Measurements from ENCODE around the gene ANKS1B. TPM values are rescaled to one million over a fixed set of nuclear protein-coding genes. Genes with fewer than 3 reads are reported as not detected.

Gene ANKS1B
- total RNA-seq, 3 donors from 2014 or later (not counting 1 experiment from before 2014, with no cell fraction given), result not detected

GRCh38 chr12:99745895-99746294 lies 238.8 kb downstream of the ANKS1B start:
- TF ChIP-seq CTCF (IDR thresholded peaks at IDR 0.05), result no peak

GRCh38 chr12:99745121-99745520 lies 239.6 kb downstream of the ANKS1B start:
- Mint-ChIP-seq H3K27ac (no peak overlapping the region), H3K4me1 (no peaks in the 10 kb centered on the region), H3K27me3 (ENCODE audit: low read depth in 2 of 2) (no peaks in the 10 kb centered on the region), H3K36me3 (no peaks in the 10 kb centered on the region), H3K4me3 (no peak overlapping the region), H3K9me3 (peaks cover 2 to 3% of the 10 kb centered on the region in 2 donors)
- H3K36me3 ChIP-seq (ENCODE audit: control insufficient read depth, insufficient read depth, low read length), result no peaks in the 10 kb centered on the region
- TF ChIP-seq CTCF (IDR thresholded peaks at IDR 0.05), result no peak
- no peak overlapping the region for H3K27ac ChIP-seq (ENCODE audit: low read length)
- H3K9me3 ChIP-seq (ENCODE audit: control insufficient read depth, insufficient read depth, low read length), result no peaks in the 10 kb centered on the region
- H3K27me3 ChIP-seq (ENCODE audit: control insufficient read depth, insufficient read depth, low read length), result no peaks in the 10 kb centered on the region
- H3K4me3 ChIP-seq (ENCODE audit: low read length), result no peak overlapping the region
- no peaks in the 10 kb centered on the region for H3K4me1 ChIP-seq (ENCODE audit: control insufficient read depth, insufficient read depth, low read length)
- no CpG with 5 or more reads among the region's 1 CpG for WGBS (ENCODE audit: insufficient coverage)
- DNase-seq, result no peak
- intact Hi-C loops (cut with micrococcal nuclease), result no loop called here
- ATAC-seq, result no peak

More at GRCh38 chr12:99745895-99746294, 238.8 kb downstream of the ANKS1B start:
- DNase-seq (no peak), ATAC-seq (no peak)
- Mint-ChIP-seq H3K4me1 (no peaks in the 10 kb centered on the region), H3K36me3 (no peaks in the 10 kb centered on the region), H3K9me3 (peaks cover 2 to 3% of the 10 kb centered on the region in 2 donors), H3K27ac (no peak overlapping the region), H3K27me3 (ENCODE audit: low read depth in 2 of 2) (no peaks in the 10 kb centered on the region), H3K4me3 (no peak overlapping the region)
- 91% methylated on average over 1 of the region's 2 CpGs for WGBS (ENCODE audit: insufficient coverage)
- Histone ChIP-seq H3K9me3 (ENCODE audit: control insufficient read depth, insufficient read depth, low read length) (no peaks in the 10 kb centered on the region), H3K27me3 (ENCODE audit: control insufficient read depth, insufficient read depth, low read length) (no peaks in the 10 kb centered on the region), H3K36me3 (ENCODE audit: control insufficient read depth, insufficient read depth, low read length) (no peaks in the 10 kb centered on the region), H3K27ac (ENCODE audit: low read length) (no peak overlapping the region), H3K4me3 (ENCODE audit: low read length) (no peak overlapping the region), H3K4me1 (ENCODE audit: control insufficient read depth, insufficient read depth, low read length) (no peaks in the 10 kb centered on the region)
- intact Hi-C loops (cut with micrococcal nuclease), result no loop called here

DNA sequence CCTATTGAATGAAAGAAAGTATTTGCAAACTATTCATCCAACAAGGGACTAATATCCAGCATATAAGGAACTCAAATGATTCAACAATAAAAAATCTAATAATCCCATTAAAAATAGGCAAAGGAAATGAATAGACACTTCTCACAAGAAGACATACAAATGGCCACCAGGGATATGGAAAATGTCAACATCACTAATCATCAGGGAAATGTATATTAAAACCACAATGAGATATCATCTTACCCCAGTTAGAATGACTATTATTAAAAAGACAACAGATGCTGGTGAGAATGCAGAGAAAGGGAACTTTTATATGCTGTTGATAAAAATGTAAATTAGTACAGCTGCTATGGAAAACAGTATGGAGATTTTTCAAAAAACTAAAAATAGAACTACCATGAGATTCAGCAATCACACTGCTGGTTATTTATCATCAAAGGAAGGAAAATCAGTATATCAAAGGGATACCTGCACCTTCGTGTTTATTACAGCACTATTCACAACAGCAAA lies 247.9 kb downstream of the ANKS1B start:
- H3K4me3 Mint-ChIP-seq, result no peak overlapping the region
- no peaks in the 10 kb centered on the region for H3K36me3 Mint-ChIP-seq
- H3K27ac ChIP-seq (ENCODE audit: low read length), result no peak overlapping the region
- no peak for TF ChIP-seq CTCF (IDR thresholded peaks at IDR 0.05)
- no peak overlapping the region for H3K4me3 ChIP-seq (ENCODE audit: low read length)
- DNase-seq (no peak), ATAC-seq (no peak)
- no peak overlapping the region for H3K27ac Mint-ChIP-seq
- H3K4me1 ChIP-seq (ENCODE audit: control insufficient read depth, insufficient read depth, low read length), result no peaks in the 10 kb centered on the region
- H3K36me3 ChIP-seq (ENCODE audit: control insufficient read depth, insufficient read depth, low read length), result no peaks in the 10 kb centered on the region
- intact Hi-C loops (cut with micrococcal nuclease), result no loop called here
- H3K27me3 ChIP-seq (ENCODE audit: control insufficient read depth, insufficient read depth, low read length), result no peaks in the 10 kb centered on the region
- H3K27me3 Mint-ChIP-seq (ENCODE audit: low read depth in 2 of 2), result no peaks in the 10 kb centered on the region
- H3K9me3 Mint-ChIP-seq, result peaks cover 25 to 33% of the 10 kb centered on the region in 2 donors
- H3K9me3 ChIP-seq (ENCODE audit: control insufficient read depth, insufficient read depth, low read length), result no peaks in the 10 kb centered on the region
- WGBS (ENCODE audit: insufficient coverage), result no CpG with 5 or more reads among the region's 1 CpG
- no peaks in the 10 kb centered on the region for H3K4me1 Mint-ChIP-seq

DNA sequence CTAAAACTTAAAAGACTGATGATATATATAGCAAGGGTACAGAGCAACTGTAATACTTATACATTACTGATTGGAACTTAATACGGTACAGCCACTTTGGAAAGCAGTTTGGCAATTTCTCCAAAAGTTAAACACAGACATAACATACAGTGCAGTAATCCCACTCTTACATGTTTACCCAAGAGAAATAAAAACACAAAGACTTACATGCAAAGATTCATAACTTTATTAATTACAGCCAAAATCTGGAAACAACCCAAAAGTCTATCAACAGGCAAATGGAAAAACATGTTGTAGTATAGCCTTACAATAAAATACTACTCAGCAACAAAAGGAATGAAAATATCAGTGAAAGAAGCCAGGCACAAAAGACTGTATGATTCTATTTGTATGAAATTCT lies 252.6 kb downstream of the ANKS1B start:
- Mint-ChIP-seq H3K36me3 (no peaks in the 10 kb centered on the region), H3K4me3 (no peak overlapping the region), H3K4me1 (no peaks in the 10 kb centered on the region), H3K9me3 (peaks cover 16 to 21% of the 10 kb centered on the region in 2 donors), H3K27ac (no peak overlapping the region), H3K27me3 (ENCODE audit: low read depth in 2 of 2) (no peaks in the 10 kb centered on the region)
- Histone ChIP-seq H3K4me3 (ENCODE audit: low read length) (no peak overlapping the region), H3K36me3 (ENCODE audit: control insufficient read depth, insufficient read depth, low read length) (no peaks in the 10 kb centered on the region), H3K27me3 (ENCODE audit: control insufficient read depth, insufficient read depth, low read length) (no peaks in the 10 kb centered on the region), H3K27ac (ENCODE audit: low read length) (no peak overlapping the region), H3K9me3 (ENCODE audit: control insufficient read depth, insufficient read depth, low read length) (no peaks in the 10 kb centered on the region), H3K4me1 (ENCODE audit: control insufficient read depth, insufficient read depth, low read length) (no peaks in the 10 kb centered on the region)
- intact Hi-C loops (cut with micrococcal nuclease), result no loop called here
- TF ChIP-seq CTCF (IDR thresholded peaks at IDR 0.05), result no peak
- ATAC-seq (no peak), DNase-seq (no peak)
- WGBS (ENCODE audit: insufficient coverage), result 91% methylated on average over 1 of the region's 1 CpG

All from natural killer cell (primary cell).